DND-41 (cell line): Measurements from ENCODE around the gene SLC2A13.

ENCODE experiments used
- EZH2 ChIP-seq: IDR thresholded peaks from 3 replicates; pipeline ENCODE4 v1.6.1; 2012; ENCODE audit warnings: borderline replicate concordance, low read depth, mild to moderate bottlenecking, moderate library complexity, low read length, inconsistent platforms; ENCODE audit not compliant: severe bottlenecking
- TF ChIP-seq, protein P1 (sequence below): IDR thresholded peaks from 2 replicates; pipeline ENCODE4 v1.5.1; 2012; ENCODE audit warnings: borderline replicate concordance, low read length, moderate library complexity, mild to moderate bottlenecking; ENCODE audit not compliant: poor library complexity, severe bottlenecking; ENCODE audit errors: extremely low read depth

GRCh38 chr12:39971348-39971747 is 134.5 kb downstream of the SLC2A13 start:
- TF ChIP-seq, protein P1, sequence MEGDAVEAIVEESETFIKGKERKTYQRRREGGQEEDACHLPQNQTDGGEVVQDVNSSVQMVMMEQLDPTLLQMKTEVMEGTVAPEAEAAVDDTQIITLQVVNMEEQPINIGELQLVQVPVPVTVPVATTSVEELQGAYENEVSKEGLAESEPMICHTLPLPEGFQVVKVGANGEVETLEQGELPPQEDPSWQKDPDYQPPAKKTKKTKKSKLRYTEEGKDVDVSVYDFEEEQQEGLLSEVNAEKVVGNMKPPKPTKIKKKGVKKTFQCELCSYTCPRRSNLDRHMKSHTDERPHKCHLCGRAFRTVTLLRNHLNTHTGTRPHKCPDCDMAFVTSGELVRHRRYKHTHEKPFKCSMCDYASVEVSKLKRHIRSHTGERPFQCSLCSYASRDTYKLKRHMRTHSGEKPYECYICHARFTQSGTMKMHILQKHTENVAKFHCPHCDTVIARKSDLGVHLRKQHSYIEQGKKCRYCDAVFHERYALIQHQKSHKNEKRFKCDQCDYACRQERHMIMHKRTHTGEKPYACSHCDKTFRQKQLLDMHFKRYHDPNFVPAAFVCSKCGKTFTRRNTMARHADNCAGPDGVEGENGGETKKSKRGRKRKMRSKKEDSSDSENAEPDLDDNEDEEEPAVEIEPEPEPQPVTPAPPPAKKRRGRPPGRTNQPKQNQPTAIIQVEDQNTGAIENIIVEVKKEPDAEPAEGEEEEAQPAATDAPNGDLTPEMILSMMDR: no peak
- no peak for TF ChIP-seq EZH2
